ELF-1 (cell line): ENCODE measurements around the gene IFNK.
A peak's percentile ranks its signal among the peaks of the same experiment; 100 is the strongest.
"Not testable (repeated sequence)": the region's sequence is repeated elsewhere in the genome, so short reads cannot be mapped to it uniquely, and the experiment has no call there.

Experiments
- DNase-seq: peaks from one replicate; pipeline ENCODE4 v3.0.0-alpha.2; 2016; ENCODE audit warnings: low read depth, low spot score

The IFNK gene, protein sequence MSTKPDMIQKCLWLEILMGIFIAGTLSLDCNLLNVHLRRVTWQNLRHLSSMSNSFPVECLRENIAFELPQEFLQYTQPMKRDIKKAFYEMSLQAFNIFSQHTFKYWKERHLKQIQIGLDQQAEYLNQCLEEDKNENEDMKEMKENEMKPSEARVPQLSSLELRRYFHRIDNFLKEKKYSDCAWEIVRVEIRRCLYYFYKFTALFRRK

DNA sequence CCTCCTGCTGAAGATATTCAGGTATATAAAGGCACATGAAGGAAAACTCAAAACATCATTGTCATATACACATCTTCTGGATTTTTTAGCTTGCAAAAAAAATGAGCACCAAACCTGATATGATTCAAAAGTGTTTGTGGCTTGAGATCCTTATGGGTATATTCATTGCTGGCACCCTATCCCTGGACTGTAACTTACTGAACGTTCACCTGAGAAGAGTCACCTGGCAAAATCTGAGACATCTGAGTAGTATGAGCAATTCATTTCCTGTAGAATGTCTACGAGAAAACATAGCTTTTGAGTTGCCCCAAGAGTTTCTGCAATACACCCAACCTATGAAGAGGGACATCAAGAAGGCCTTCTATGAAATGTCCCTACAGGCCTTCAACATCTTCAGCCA is at the start of gene IFNK:
Gene IFNK (plus strand): TSS at position 55 of the 400 bp plus-strand sequence. CDS start 47 bp downstream, at position 102.
- DNase-seq: no peak

DNA sequence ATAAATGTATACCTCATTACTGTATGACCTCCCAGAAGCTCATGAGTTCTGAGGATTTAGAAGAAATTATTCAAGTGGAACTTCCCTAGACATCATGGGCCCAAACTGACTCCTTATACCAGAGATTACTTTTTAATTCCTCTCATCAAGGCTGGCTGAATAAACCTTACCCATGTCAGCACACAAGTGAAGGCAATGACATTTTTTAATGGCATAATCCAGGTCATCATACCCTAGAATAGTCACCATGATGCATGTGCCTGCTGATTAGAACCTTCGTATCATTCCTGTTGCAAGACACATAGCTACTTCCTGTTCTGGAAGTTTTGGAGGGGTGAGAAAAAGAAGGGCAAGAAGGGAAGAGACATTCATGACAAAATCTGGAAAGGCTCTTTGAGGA is 49.8 kb upstream of the IFNK start:
- no peak for DNase-seq

DNA sequence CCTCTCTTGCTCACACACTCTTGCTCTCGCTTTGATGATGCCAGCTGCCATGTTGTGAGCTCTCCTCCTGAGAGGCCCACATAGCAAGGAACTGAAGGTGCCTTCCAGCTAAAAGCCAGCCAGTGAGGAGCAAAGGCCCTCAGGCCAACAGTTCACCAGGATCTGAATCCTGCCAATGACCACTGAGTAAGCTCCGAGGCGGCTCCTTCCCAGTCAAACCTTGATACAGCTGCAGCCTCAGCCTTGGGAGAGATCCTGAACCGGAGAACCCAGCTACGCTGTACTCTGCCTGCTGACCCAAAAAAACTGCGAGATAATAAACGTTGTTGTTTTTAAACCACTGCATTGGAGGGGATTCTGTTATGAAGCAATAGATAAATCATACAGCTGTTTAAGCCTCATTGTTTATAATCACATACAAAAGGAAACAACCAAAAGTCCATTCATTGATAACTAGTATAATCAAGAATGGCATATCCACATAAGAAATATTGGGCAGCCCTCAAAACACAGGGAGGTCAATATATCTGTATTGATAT is 49.0 kb upstream of the IFNK start:
- peak; percentile 20 for DNase-seq

DNA sequence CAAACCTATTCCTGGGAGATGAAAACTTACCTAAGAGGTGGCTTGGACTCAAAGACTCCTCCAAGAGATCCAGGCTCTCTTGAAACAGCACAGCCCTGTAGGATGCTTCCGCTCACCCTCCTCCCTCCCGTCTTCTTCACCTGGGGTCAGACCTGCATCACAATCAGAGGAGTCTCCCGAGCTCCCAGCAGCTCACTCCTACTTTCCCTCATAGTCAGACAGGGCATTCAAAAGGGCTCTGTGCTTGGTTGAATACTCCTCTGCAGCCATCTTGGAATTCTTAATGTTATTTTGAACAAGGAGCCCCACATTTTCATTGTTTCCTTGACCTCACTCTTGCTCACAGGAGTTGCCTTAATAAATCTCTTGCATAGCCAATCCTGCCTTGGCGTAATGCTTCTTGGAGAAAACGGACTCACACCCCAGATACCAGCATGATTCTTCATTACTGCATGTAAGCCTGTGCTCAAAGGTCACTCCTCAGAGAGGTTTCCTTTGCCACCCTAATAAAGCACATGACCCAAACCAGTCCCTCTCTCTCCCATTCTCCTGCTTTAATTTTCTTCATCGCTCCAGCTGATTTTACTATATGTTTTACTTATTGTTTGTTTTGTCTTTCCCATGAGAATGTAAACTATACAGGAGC is 47.1 kb upstream of the IFNK start:
- DNase-seq: no peak

DNA sequence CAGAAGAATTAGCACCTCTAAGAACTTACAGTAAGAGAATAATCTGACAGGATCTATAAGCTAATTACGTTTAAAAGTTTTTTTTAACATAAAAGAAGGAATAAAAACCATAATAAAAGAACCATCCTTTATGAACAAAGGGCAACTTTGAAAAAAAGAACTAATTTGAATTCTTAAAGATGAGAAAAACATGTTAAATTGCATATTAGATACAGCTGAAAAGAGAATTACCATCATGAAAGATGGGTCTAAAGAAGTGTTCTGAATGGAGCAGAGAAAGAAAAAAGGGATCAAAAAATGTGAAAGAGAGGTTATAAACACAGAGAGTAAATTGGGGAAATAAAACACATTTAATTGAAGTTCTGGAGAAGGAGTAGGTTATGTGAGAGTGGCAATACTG is 45.8 kb upstream of the IFNK start:
- no peak for DNase-seq

DNA sequence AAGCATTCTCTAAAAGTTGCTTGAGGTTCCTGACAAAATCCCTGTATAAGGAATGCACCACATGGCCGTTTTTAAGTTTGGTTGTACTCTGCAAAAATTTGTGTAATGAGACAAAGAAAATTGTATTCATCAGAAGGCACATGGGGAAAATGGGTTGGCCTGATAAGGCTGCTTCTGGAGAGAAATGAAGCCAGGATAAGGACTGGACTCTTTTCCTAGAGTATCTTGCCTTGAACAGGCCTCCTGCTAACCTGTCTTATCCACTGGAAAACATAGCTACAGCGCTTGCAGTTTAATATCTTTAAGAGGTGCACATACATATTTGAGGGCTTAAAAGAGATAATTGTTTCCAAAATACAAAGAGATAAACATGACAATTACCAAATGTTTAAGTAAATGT is 41.4 kb upstream of the IFNK start:
- no peak for DNase-seq

DNA sequence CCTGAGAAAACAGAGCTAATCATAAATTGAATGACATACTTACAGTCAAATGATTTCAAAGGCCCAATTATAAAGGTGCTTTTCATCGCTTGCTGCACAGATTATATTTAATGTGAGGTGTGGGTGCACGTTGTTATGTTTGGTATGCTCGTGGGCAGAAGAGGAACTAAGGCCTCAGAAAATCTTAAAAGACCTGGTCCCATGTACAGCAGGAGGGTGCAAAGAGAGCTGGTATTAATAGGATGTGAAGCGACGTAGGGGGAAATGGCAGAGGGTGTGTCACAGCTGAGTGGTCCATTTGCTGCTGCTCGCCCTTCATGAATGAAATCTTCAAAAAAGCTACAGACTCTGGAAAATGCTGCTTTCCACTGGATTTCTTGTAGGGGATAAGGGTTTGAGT is 40.5 kb upstream of the IFNK start:
- DNase-seq: no peak

DNA sequence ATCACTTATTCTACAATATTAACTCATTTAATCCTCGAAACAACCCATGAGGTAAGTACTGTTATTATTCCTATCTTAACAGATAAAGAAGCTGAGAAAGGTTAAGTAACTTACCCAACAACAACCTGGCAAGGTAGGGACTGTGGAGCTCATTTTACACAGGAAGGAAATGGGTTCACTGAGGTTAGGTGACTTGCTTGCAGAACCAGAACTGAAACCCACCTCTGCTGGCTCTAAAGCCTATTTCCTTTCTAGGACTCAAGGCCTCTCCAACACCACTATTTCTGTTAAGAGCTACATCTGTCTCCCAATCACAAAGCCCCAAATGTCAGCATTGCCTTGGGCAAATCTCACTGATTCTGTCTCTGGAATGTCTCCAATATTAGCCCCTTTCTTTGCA is 38.9 kb upstream of the IFNK start:
- peak; percentile 42 for DNase-seq

DNA sequence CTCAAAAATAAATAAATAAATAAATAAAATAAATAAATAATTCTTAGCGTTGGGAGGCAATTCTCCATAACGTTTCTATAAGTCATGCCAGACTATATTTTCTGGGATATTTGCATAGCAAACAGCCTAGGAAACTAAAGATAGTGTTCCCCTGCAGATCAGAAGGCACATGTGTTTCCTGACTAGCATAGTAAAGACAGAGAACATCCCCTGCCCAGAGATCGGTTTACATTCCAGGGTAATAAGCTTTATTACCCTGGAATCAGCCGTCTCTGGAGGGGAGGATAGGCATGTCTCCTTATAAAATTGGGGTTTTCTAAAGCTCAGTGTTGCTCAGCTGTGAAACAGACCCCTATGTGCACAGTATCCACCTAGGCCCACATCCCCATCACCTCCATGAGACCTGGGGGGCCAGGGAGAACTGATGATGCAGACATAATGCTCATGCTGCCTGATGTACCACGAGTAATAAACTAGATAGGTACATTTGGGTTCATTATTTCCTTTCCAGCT is 36.9 kb upstream of the IFNK start:
- peak; percentile 8 for DNase-seq

DNA sequence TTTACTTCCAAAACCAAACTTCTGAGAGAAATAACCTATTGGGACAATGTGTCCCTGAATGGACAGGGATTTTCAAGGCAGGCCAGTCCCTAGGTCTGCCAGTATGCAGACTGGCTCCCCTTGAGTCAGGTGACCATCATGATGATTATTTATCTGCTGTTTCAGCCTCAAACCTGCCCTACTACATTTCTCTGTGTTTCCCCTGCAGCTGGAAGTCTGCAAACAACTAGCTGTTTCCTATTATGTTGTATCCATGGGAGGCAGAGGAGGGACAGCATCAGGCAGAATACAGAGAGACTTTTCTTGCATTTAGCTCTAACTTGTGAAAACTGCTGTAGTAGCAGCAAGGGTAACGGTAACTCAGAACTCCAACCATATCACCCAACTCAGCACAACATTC is 36.2 kb upstream of the IFNK start:
- peak; percentile 67 for DNase-seq

DNA sequence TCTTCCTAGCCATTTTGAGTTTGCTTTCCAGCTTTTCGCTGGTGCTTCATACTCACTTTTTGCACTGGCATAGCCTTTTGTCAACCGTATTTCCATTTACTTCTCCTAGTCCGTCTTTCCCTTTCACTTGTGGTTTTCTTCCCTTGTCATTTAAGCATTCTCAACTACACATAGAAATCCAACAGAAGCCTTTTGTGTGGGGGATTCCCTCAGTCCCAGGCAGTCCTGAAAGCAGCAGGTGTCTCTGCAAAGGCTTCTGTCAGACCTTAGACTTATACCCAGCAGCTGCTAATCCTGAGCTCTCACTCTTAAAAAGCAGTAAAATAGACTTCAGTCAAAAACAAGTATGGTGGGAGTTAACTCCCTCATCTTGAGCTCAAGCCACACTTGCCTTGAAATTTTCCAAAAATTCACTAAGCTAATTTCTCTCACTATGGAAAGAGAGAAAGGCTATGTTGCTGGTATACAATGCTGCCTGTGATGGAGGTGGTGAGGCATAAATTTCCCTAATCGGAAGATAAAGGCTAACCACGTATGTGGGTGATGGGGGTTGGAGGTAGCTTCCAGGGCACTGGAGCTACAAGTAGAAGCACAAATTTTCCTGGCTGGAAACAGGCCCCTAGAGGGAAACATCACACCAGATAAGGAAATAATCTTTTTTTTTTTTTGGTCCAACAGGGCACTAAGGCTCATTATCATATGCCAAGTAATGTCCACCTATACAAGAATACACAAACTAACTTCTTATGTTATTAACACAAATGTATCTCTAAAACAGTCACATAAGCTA is 34.8 kb upstream of the IFNK start:
- no peak for DNase-seq

DNA sequence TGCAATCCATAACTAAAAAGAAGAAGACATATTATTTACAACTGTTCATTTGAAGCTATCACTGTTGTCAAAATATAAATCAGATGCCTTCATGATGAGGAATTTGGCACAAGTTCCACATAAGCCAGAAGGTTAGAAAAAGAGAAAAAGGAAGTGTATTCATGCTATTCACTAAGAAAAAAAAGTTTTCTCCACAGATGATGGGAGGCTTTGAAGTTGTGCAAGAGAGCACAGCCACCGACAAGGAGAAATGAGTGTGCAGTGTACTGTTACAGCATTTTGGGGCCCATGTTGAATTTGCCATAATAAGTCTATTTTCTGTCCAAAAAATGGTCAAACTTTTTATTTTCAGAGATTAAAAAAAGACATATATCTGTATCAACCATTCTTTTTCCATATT is 32.9 kb upstream of the IFNK start:
- no peak for DNase-seq

DNA sequence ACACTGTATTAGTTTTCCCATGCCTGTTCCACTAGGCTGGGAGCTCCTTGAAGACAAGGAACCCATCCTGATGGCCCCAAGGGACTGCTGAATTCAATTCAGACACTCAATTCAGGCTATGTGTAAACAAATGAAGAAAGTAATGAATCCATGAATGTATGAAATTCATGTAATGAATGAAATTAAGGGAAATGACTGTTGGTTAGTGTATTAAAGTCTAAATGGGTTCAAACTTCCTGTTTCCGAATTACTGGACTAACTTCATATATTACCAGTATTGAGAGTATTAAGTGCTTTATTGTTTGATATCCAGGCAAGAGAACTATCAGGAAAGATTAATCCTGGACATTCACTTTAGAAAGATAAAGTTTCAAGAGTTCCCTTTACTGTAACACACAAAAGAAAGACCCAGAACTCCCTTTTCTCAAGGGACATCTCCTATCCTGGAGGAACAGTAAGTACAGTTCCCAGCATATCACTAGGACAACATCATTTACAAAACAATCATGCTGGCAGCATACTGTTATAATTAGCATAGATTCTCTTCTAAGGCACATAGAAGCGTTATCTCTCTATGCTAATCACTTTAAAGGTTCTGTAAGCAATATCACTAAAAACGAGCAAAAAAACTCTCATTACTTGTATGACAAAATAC is 28.5 kb upstream of the IFNK start:
- no peak for DNase-seq

DNA sequence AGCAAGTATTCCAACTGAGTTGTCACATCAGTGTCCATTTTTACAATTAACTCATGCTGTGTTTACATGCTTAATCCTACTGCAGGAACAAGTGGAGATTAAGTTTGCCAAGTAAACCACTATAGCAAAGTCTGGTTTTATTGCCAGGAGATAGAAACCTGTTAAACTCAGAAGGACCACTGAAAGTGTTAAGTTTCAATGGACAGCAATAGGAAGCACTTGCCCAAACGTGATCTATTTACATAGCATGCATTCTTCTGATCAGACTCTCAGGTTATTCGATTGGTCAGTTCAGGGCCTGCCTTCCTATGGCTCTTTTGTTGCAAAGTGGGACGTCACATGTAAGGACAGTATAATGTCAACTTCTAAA is 28.0 kb upstream of the IFNK start:
- DNase-seq: peak; percentile 14

DNA sequence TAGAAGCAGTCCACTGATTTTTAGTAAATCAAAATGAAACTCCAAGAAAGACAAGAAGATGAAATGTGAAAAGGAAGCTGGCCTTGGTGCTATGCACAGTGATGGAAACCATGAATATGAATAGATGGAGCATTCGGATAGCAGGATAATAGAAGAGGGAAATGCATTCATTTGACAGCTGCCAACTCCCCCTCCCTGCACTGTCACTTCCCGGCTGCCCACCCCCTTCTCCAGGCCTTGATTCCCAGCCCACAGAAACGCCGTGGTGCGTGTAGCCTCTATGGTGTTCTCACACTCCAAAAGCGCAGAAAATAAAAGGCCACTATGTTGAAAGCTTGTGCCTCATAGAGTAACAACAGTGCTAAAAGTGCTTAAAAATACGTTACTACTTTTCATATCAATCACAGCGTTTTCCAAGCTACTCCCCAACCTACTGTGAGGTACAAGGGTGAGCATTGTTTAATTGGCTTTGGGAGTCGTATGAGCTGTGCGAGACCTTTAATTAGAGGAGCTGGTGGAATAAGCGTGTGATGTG is 26.1 kb upstream of the IFNK start:
- no peak for DNase-seq

DNA sequence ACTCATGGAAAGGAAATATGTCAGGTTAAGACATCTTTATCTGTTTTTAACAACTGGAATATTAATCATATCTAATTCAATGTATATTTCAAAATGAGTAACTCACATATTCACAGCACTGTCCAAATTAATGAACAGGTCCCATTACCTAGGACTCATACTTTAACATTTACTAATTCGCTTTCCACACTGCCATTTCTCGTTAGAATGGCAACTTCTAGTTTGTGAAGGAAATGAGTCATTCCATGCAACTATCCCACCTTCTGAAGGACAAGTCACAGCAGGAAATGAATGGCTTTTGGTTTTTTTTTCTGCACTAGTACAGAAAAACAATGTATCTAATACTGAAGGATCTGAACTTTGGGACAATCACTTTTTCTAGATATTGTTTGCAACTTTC is 24.6 kb upstream of the IFNK start:
- DNase-seq: no peak

DNA sequence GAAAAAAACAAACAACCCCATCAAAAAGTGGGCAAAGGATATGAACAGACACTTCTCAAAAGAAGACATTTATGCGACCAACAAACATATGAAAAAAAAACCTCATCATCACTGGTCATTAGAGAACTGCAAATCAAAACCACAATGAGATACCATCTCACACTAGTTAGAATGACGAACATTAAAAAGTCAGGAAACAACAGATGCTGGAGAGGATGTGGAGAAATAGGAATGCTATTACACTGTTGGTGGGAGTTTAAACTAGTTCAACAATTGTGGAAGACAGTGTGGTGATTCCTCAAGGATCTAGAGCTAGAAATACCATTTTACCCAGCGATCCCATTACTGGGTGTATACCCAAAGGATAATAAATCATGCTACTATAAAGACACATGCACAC is 23.2 kb upstream of the IFNK start:
- DNase-seq: not testable (repeated sequence)

DNA sequence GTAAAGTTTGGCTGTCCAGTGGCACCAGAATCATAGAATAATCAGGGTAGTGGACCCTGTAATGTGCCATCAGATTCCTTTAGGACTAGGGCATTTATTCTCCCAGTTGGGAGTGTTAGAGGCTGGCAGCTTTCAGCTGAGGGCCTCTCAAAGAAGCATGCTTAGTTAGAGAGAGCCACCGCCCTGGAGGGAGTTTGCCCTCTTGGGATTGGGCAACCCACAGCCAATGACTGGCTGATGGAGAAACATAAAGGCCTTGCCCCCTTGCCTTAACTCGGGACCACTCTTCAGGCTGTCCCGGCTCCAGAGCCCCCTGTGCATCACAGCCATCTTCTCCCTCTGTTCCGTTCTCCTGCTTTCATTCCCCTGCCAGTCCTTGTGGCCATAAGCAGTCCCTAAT is 20.5 kb upstream of the IFNK start:
- DNase-seq: no peak

DNA sequence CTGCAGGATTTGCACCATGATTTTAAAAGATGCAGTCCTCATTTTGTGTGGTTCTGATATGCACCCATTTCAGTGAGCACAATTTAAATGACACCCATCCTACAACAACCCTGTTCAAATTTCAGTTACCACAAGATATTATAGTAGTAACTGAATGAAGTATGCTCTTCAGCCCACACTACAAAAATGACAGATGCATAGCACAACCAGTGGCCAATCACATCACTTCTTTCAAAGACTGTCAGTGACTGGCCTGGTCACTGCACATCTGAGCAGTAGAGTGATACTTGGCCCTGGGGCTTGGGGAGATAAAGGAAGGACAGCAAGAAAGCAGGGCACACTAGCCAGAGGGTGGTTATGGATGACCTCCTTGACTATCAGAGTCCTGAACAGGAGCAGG is 19.8 kb upstream of the IFNK start:
- no peak for DNase-seq

DNA sequence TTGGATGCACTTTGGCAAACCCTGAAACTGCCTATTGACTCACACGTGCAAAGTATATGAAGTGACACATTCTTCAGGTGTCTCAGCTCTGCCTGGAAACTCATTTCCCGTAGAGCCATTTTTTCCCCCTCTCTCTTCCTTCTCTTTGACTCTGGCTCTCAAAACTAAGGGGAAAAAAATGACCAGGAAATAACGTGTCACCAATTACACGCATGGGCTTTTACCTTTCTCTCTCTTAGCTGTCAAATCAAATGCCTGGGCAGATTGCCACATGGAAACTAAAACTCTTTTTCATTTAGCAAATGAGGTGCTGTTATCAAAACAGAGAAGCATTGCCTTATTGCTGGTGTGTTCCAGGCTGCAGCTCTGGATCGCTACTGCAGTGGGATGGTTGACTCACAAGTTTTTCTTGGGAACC is 18.3 kb upstream of the IFNK start:
- DNase-seq: no peak

DNA sequence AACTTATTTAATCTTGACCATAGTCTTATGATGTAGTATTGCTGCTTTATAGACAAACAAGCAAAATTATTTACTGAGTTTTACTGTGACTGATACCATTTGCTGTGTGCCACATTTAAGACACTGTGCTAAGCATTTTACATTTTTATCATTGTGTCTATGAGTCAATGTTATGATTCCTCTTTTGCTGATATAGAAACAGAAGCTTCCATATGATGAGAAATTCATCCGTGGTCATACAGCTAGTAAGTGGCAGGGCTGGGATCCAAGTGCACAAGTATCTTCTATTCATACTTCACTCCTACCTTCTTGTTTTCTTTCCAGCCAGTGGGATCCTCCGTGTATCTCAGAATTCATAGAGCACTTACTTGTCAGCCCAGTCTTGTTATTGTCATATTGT is 17.1 kb upstream of the IFNK start:
- DNase-seq: no peak

DNA sequence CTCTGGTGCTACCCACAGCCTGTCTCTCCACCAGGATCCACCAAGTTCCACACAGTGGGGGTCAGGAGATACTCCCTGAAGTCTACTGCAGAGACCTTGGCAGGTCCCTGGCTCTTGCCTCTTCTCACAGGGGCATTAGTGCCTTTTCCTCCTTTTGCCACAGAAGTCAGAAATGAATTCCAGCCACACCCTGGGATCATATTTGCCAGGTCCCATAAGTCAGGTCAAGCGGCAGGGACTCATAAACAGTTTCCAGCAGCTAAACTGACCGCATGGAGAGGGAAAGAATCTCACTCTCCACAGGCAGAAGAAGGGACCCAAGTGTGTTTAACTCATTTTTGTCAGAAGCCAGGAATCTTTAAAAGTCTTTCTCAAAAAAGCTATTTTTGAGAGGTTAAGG is 13.3 kb upstream of the IFNK start:
- no peak for DNase-seq
